Upper lobe of left lung (tissue), 6 donors: ENCODE measurements around the gene KCNQ1OT1. TPM values are rescaled to one million over a fixed set of nuclear protein-coding genes. Genes with fewer than 3 reads are reported as not detected.

Experiments used
- ATAC-seq, 2 donors: fragments of 200-7000 bp; cut with Tn5 transposase; one replicate each; pipeline ENCODE4 v1.9.1; 2022; ENCODE audit warnings: mild to moderate bottlenecking in 2 of 2, moderate library complexity in 2 of 2; ENCODE audit not compliant: low FRiP score in 2 of 2
- DNase-seq, 2 donors: peaks; one replicate each; pipeline ENCODE4 v3.0.0-alpha.2; 2019 to 2020
- H3K27ac ChIP-seq, 4 donors: fragments of 200-600 bp; sonication (generic); one replicate each; pipeline ENCODE4 v1.5.1; 2016 to 2019
- H3K27me3 ChIP-seq, 4 donors: fragments of 200-600 bp; sonication (generic); one replicate each; pipeline ENCODE4 v1.5.1; 2017 to 2019
- H3K36me3 ChIP-seq, 4 donors: fragments of 200-600 bp; sonication (generic); one replicate each; pipeline ENCODE4 v1.5.1; 2016 to 2019
- H3K4me1 ChIP-seq, 4 donors: fragments of 200-600 bp; sonication (generic); one replicate each; pipeline ENCODE4 v1.5.1; 2018 to 2019
- H3K4me3 ChIP-seq, 4 donors: fragments of 200-600 bp; sonication (generic); one replicate each; pipeline ENCODE4 v1.5.1; 2017 to 2019; ENCODE audit warnings: mild to moderate bottlenecking in 2 of 4, moderate library complexity in 1 of 4
- H3K9me3 ChIP-seq, 4 donors: fragments of 200-600 bp; sonication (generic); one replicate each; pipeline ENCODE4 v1.5.1; 2018 to 2019
- CTCF ChIP-seq, 6 experiments: fragments of 450-650 bp in 4 of 6; fragments of 200-600 bp in 2 of 6; sonication (generic) in 2 of 6; IDR thresholded peaks; one replicate each; pipeline ENCODE4 v1.5.1; 2016 to 2019; ENCODE audit warnings: antibody characterized with exemption in 6 of 6
- EP300 ChIP-seq, 4 donors: sonication (generic); formaldehyde crosslinking; IDR thresholded peaks; one replicate each; pipeline ENCODE4 v1.5.1; 2017; ENCODE audit warnings: antibody characterized with exemption in 4 of 4, control low read depth in 2 of 4
- POLR2A ChIP-seq, 4 donors: fragments of 450-650 bp; IDR thresholded peaks; one replicate each; pipeline ENCODE4 v1.5.1; 2016 to 2017; ENCODE audit warnings: antibody characterized with exemption in 4 of 4, mild to moderate bottlenecking in 2 of 4
- POLR2AphosphoS5 ChIP-seq, 2 donors: sonication (generic); formaldehyde crosslinking; IDR thresholded peaks; one replicate each; pipeline ENCODE4 v1.5.1; 2017; ENCODE audit warnings: antibody characterized with exemption in 2 of 2
- WGBS, 2 donors: methylation state at CpG; one replicate each; pipeline ENCODE4 v1.1.5; 2017 to 2018; 5-methylcytosine and 5-hydroxymethylcytosine counted together
- total RNA-seq, 6 donors: library from RNA; depleted of rRNA in 4 of 6; stranded (reverse); fragments of >200 nt in 4 of 6; gene quantifications; one replicate each; pipeline versions ENCODE4 v1.1.0 to v1.2.1, GENCODE V29; 2016 to 2021
- donor health status: DM: no; HTN: no; CAD: no; lungs with moderate emphysema.
- donor health status: DM: no; HTN: yes; CAD: no; lungs with severe emphysema.

Gene KCNQ1OT1
- total RNA-seq, 6 donors from 2014 or later, result 1.1 to 6.3 (median 4.1) TPM

DNA sequence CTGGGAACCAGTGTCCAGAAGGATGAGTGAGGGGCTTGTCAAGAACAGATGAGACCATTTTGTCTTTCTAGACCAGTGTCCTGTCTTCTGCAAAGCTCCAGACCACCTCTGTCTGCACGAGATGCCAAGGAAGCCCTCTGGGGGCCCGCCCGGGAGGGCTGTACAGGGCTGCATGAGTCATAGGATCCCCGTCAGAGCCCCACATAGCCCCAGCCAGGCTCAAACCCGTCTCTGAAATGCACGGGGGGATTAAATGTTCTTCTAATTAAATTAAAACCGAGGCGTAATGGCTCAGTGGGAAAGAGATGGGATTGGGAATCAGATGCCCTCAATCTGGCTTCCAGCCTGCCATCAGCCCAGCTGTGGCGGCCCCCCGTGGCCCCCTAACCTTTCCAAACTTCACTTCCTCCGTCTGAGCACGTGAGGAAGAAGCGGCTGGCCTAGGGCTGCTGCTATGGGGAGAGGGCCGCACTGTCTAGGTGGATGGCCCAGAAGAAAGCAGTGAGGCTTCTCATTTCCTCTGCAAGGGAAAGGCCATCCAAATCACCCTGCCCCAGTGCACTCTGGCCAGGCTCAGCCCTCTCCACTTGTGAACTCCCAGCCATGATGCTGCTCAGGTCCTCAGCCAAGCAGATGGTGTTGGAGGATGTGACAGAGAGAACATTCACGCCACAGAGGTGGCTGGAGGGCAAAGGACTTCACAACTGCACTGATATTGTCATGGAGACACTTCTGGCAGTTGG is 32.8 kb downstream of the KCNQ1OT1 start:
- no peak overlapping the region for H3K4me3 ChIP-seq
- WGBS, 2 donors, result 83 to 90% methylated on average over 9 to 15 of the region's 15 CpGs
- H3K4me1 ChIP-seq, result no peaks in the 10 kb centered on the region
- peaks cover 0 to 14% (median 3%) of the 10 kb centered on the region in 4 donors for H3K36me3 ChIP-seq
- DNase-seq, result no peak
- no peak overlapping the region for H3K27ac ChIP-seq
- ATAC-seq, result peak in 1 of 2 donors; percentile 53
- no peak for TF ChIP-seq POLR2AphosphoS5 (IDR thresholded peaks at IDR 0.05)
- no peaks in the 10 kb centered on the region for H3K9me3 ChIP-seq
- no peaks in the 10 kb centered on the region for H3K27me3 ChIP-seq

DNA sequence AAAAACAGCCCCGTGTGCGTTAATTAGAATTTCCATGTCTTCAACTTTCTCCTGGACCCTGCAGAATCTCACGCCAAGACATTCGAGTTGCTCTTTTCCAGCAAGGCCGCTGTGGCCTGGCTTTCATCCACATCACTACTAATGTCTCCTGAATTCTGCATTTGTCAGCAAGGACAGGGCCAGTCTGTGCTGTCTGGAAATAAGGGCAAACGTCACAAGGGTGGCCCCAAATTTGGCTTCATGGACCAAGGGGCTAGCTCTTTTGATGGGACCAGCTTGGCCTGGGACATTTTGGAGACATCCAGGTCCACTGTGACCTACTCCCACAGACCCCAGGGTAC is 33.4 kb downstream of the KCNQ1OT1 start:
- no peak for DNase-seq
- 89 to 92% methylated on average over 6 of the region's 6 CpGs for WGBS, 2 donors

GRCh38 chr11:2665526-2666400 is 34.0 kb downstream of the KCNQ1OT1 start:
- Histone ChIP-seq H3K4me3 (no peak overlapping the region), H3K4me1 (no peaks in the 10 kb centered on the region), H3K36me3 (peaks cover 0 to 14% (median 3%) of the 10 kb centered on the region in 4 donors), H3K27ac (no peak overlapping the region), H3K27me3 (no peaks in the 10 kb centered on the region), H3K9me3 (peaks cover 0 to 5% (median 3%) of the 10 kb centered on the region in 4 donors)
- TF ChIP-seq CTCF (IDR thresholded peaks at IDR 0.05) (no peak), POLR2AphosphoS5 (IDR thresholded peaks at IDR 0.05) (no peak), POLR2A (IDR thresholded peaks at IDR 0.05) (no peak)
- DNase-seq, result no peak
- no peak for ATAC-seq
- 90% methylated on average over 8 to 11 of the region's 11 CpGs for WGBS, 2 donors

More for the DNA sequence above, 33.4 kb downstream of the KCNQ1OT1 start:
- Histone ChIP-seq H3K27ac (no peak overlapping the region), H3K4me3 (no peak overlapping the region), H3K9me3 (no peaks in the 10 kb centered on the region), H3K36me3 (peaks cover 0 to 14% (median 3%) of the 10 kb centered on the region in 4 donors), H3K27me3 (no peaks in the 10 kb centered on the region), H3K4me1 (no peaks in the 10 kb centered on the region)
- no peak for TF ChIP-seq CTCF (IDR thresholded peaks at IDR 0.05)
- TF ChIP-seq POLR2A (IDR thresholded peaks at IDR 0.05), result no peak
- no peak for TF ChIP-seq POLR2AphosphoS5 (IDR thresholded peaks at IDR 0.05)
- peak in 1 of 2 donors; percentile 42 for ATAC-seq

- Histone ChIP-seq H3K27me3 (no peaks in the 10 kb centered on the region), H3K4me1 (no peaks in the 10 kb centered on the region), H3K27ac (no peak overlapping the region), H3K4me3 (no peak overlapping the region), H3K36me3 (peaks cover 0 to 14% (median 3%) of the 10 kb centered on the region in 4 donors), H3K9me3 (peaks cover 3 to 12% (median 6%) of the 10 kb centered on the region in 4 donors)
- DNase-seq, result no peak
- ATAC-seq, result no peak
- no peak for TF ChIP-seq POLR2A (IDR thresholded peaks at IDR 0.05)
- WGBS, 2 donors, result 93 to 94% methylated on average over 14 of the region's 14 CpGs
Measured at GRCh38 chr11:2664791-2665525, 34.8 kb downstream of the KCNQ1OT1 start.

DNA sequence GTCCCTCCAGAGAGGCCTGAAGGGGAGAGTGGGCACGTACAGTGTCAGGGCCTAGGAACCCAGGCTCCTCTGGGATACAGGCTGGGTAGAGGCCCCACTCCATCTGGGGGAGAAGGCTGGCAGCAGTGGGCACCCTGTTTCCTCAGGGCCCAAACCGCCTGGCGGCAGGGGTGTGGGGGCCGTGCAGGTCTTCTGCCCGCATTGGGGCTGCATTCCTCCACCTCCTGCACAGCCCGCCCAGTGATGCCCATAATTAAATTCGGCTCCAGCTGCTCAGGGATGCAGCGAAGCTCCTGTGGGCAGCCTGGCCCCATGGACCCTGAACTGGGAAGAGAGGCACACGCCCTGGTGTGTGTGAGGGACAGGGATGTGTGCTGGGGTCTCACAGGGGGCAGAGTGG is 35.4 kb downstream of the KCNQ1OT1 start:
- Histone ChIP-seq H3K27me3 (no peaks in the 10 kb centered on the region), H3K36me3 (peaks cover 0 to 14% (median 3%) of the 10 kb centered on the region in 4 donors), H3K4me3 (no peak overlapping the region), H3K9me3 (peaks cover 6 to 14% (median 7%) of the 10 kb centered on the region in 4 donors), H3K27ac (no peak overlapping the region), H3K4me1 (no peaks in the 10 kb centered on the region)
- DNase-seq (no peak), ATAC-seq (no peak)
- 91 to 93% methylated on average over 5 to 6 of the region's 9 CpGs for WGBS, 2 donors
- TF ChIP-seq POLR2AphosphoS5 (IDR thresholded peaks at IDR 0.05) (no peak), EP300 (IDR thresholded peaks at IDR 0.05) (no peak), CTCF (IDR thresholded peaks at IDR 0.05) (no peak), POLR2A (IDR thresholded peaks at IDR 0.05) (no peak)
